Memory B cell (primary cell): ENCODE results near the gene RPS6KA2.

Source experiments
- ATAC-seq: fragments of 150-1000 bp; cut with Tn5 transposase; 2 replicates; pipeline ENCODE4 v1.10.0; 2021; ENCODE audit warnings: low read depth, mild to moderate bottlenecking, moderate library complexity
- DNase-seq, 2 donors: peaks; one replicate each; pipeline ENCODE4 v3.0.0; 2022; ENCODE audit warnings: low spot score in 2 of 2
- H3K27ac Mint-ChIP-seq: one replicate; pipeline ENCODE4 v1.8.0; 2022; ENCODE audit warnings: mild to moderate bottlenecking, moderate library complexity, mixed read lengths
- H3K27me3 Mint-ChIP-seq: one replicate; pipeline ENCODE4 v1.8.0; 2022; ENCODE audit warnings: mixed read lengths
- H3K36me3 Mint-ChIP-seq: one replicate; pipeline ENCODE4 v1.8.0; 2022; ENCODE audit warnings: mild to moderate bottlenecking, mixed read lengths
- H3K4me1 Mint-ChIP-seq: one replicate; pipeline ENCODE4 v1.8.0; 2022; ENCODE audit warnings: mixed read lengths
- H3K4me3 Mint-ChIP-seq: one replicate; pipeline ENCODE4 v1.8.0; 2022; ENCODE audit warnings: mild to moderate bottlenecking, moderate library complexity, mixed read lengths
- H3K9me3 Mint-ChIP-seq: one replicate; pipeline ENCODE4 v1.8.0; 2022; ENCODE audit warnings: mixed read lengths

The RPS6KA2 gene

GRCh38 chr6:166627033-166627874 is at the start of gene RPS6KA2:
TSS of gene RPS6KA2 (minus strand) at chr6:166627251. CDS start at chr6:166627019, 232 bp downstream.
- Mint-ChIP-seq H3K27ac (peak within 1 kb of the TSS; percentile 48), H3K9me3 (no peaks in the 10 kb centered on the region), H3K27me3 (peaks cover 11% of the 10 kb centered on the region), H3K4me1 (peaks cover 16% of the 10 kb centered on the region), H3K36me3 (no peaks in the 10 kb centered on the region), H3K4me3 (peak within 1 kb of the TSS; percentile 93)
- peak; percentile 99 to 100 for DNase-seq
- ATAC-seq, result peak; percentile 83

GRCh38 chr6:166676270-166676860 is 49.3 kb upstream of the RPS6KA2 start:
- Mint-ChIP-seq H3K4me3 (no peak overlapping the region), H3K36me3 (no peaks in the 10 kb centered on the region), H3K27me3 (peaks cover 10% of the 10 kb centered on the region), H3K4me1 (peaks cover 9% of the 10 kb centered on the region), H3K27ac (no peak overlapping the region), H3K9me3 (no peaks in the 10 kb centered on the region)
- no peak for DNase-seq
- no peak for ATAC-seq

GRCh38 chr6:166675736-166676135 is 48.7 kb upstream of the RPS6KA2 start:
- no peak overlapping the region for H3K27ac Mint-ChIP-seq
- H3K4me3 Mint-ChIP-seq, result no peak overlapping the region
- H3K4me1 Mint-ChIP-seq, result peaks cover 9% of the 10 kb centered on the region
- ATAC-seq, result no peak
- DNase-seq, result no peak
- H3K9me3 Mint-ChIP-seq, result no peaks in the 10 kb centered on the region
- H3K36me3 Mint-ChIP-seq, result no peaks in the 10 kb centered on the region
- H3K27me3 Mint-ChIP-seq, result peaks cover 10% of the 10 kb centered on the region

- no peak for ATAC-seq
- H3K36me3 Mint-ChIP-seq, result no peaks in the 10 kb centered on the region
- peaks cover 9% of the 10 kb centered on the region for H3K4me1 Mint-ChIP-seq
- no peaks in the 10 kb centered on the region for H3K9me3 Mint-ChIP-seq
- no peak for DNase-seq
- peaks cover 10% of the 10 kb centered on the region for H3K27me3 Mint-ChIP-seq
- H3K27ac Mint-ChIP-seq, result no peak overlapping the region
- H3K4me3 Mint-ChIP-seq, result no peak overlapping the region
These were observed 46.3 kb upstream of the RPS6KA2 start for GRCh38 chr6:166673309-166673708.

GRCh38 chr6:166672624-166673206 is 45.7 kb upstream of the RPS6KA2 start:
- H3K9me3 Mint-ChIP-seq, result no peaks in the 10 kb centered on the region
- H3K4me3 Mint-ChIP-seq, result no peak overlapping the region
- ATAC-seq (no peak), DNase-seq (no peak)
- peaks cover 13% of the 10 kb centered on the region for H3K27me3 Mint-ChIP-seq
- peaks cover 9% of the 10 kb centered on the region for H3K4me1 Mint-ChIP-seq
- H3K27ac Mint-ChIP-seq, result no peak overlapping the region
- no peaks in the 10 kb centered on the region for H3K36me3 Mint-ChIP-seq

- Mint-ChIP-seq H3K9me3 (no peaks in the 10 kb centered on the region), H3K4me1 (peaks cover 9% of the 10 kb centered on the region), H3K4me3 (no peak overlapping the region), H3K36me3 (no peaks in the 10 kb centered on the region), H3K27ac (no peak overlapping the region), H3K27me3 (peaks cover 14% of the 10 kb centered on the region)
- DNase-seq (no peak), ATAC-seq (no peak)
These were observed 45.1 kb upstream of the RPS6KA2 start for GRCh38 chr6:166672146-166672545.

- Mint-ChIP-seq H3K9me3 (no peaks in the 10 kb centered on the region), H3K27ac (no peak overlapping the region), H3K4me3 (no peak overlapping the region), H3K27me3 (peaks cover 18% of the 10 kb centered on the region), H3K36me3 (no peaks in the 10 kb centered on the region), H3K4me1 (peaks cover 9% of the 10 kb centered on the region)
- DNase-seq (no peak), ATAC-seq (no peak)
These were observed 44.5 kb upstream of the RPS6KA2 start for GRCh38 chr6:166671434-166672081.

- Mint-ChIP-seq H3K4me1 (peaks cover 9% of the 10 kb centered on the region), H3K4me3 (no peak overlapping the region), H3K27me3 (peaks cover 16% of the 10 kb centered on the region), H3K36me3 (no peaks in the 10 kb centered on the region), H3K27ac (no peak overlapping the region), H3K9me3 (no peaks in the 10 kb centered on the region)
- ATAC-seq, result no peak
- DNase-seq, result no peak
These were observed 43.8 kb upstream of the RPS6KA2 start for GRCh38 chr6:166670894-166671293.

GRCh38 chr6:166670013-166670412 is 43.0 kb upstream of the RPS6KA2 start:
- Mint-ChIP-seq H3K4me1 (peaks cover 9% of the 10 kb centered on the region), H3K36me3 (no peaks in the 10 kb centered on the region), H3K27ac (no peak overlapping the region), H3K9me3 (no peaks in the 10 kb centered on the region), H3K27me3 (peaks cover 14% of the 10 kb centered on the region), H3K4me3 (no peak overlapping the region)
- DNase-seq (no peak), ATAC-seq (no peak)

- no peak for ATAC-seq
- no peaks in the 10 kb centered on the region for H3K9me3 Mint-ChIP-seq
- no peak overlapping the region for H3K4me3 Mint-ChIP-seq
- peaks cover 14% of the 10 kb centered on the region for H3K27me3 Mint-ChIP-seq
- peaks cover 6% of the 10 kb centered on the region for H3K4me1 Mint-ChIP-seq
- no peak for DNase-seq
- H3K36me3 Mint-ChIP-seq, result no peaks in the 10 kb centered on the region
- no peak overlapping the region for H3K27ac Mint-ChIP-seq
These were observed 41.0 kb upstream of the RPS6KA2 start for GRCh38 chr6:166667796-166668610.

GRCh38 chr6:166664135-166664534 is 37.1 kb upstream of the RPS6KA2 start:
- Mint-ChIP-seq H3K27me3 (peaks cover 14% of the 10 kb centered on the region), H3K4me1 (peaks cover 2% of the 10 kb centered on the region), H3K27ac (no peak overlapping the region), H3K9me3 (peaks cover 2% of the 10 kb centered on the region), H3K36me3 (peaks cover 4% of the 10 kb centered on the region), H3K4me3 (no peak overlapping the region)
- no peak for ATAC-seq
- no peak for DNase-seq

- peaks cover 2% of the 10 kb centered on the region for H3K9me3 Mint-ChIP-seq
- ATAC-seq, result no peak
- peaks cover 14% of the 10 kb centered on the region for H3K27me3 Mint-ChIP-seq
- DNase-seq, result no peak
- peaks cover 2% of the 10 kb centered on the region for H3K4me1 Mint-ChIP-seq
- peaks cover 4% of the 10 kb centered on the region for H3K36me3 Mint-ChIP-seq
- no peak overlapping the region for H3K4me3 Mint-ChIP-seq
- no peak overlapping the region for H3K27ac Mint-ChIP-seq
These were observed 36.5 kb upstream of the RPS6KA2 start for GRCh38 chr6:166663568-166663967.

GRCh38 chr6:166662690-166663089 is 35.6 kb upstream of the RPS6KA2 start:
- H3K27ac Mint-ChIP-seq, result no peak overlapping the region
- H3K27me3 Mint-ChIP-seq, result peaks cover 11% of the 10 kb centered on the region
- peaks cover 2% of the 10 kb centered on the region for H3K4me1 Mint-ChIP-seq
- peak; percentile 41 for ATAC-seq
- H3K36me3 Mint-ChIP-seq, result peaks cover 4% of the 10 kb centered on the region
- DNase-seq, result no peak
- peaks cover 2% of the 10 kb centered on the region for H3K9me3 Mint-ChIP-seq
- H3K4me3 Mint-ChIP-seq, result no peak overlapping the region
